Activated CD4-positive, alpha-beta T cell treated with anti-CD3 and anti-CD28 coated beads, Interleukin-2, amount 50 U/mL, for 24 hours (primary cell): Measurements from ENCODE around the gene VWA5B1.
"Not testable (repeated sequence)": the region's sequence is repeated elsewhere in the genome, so short reads cannot be mapped to it uniquely, and the experiment has no call there.

Source experiments
- DNase-seq, 2 donors: peaks; one replicate each; pipeline ENCODE4 v3.0.0-alpha.2; 2020; ENCODE audit warnings: low read depth in 1 of 2, low spot score in 1 of 2

VWA5B1 gene

GRCh38 chr1:20290624-20291597 lies at the start of gene VWA5B1:
VWA5B1 (plus strand) TSS chr1:20290875; CDS start chr1:20310602, 19,727 bp downstream.
- DNase-seq = no peak

- DNase-seq = no peak
Measured at GRCh38 chr1:20242890-20243479, 47.7 kb upstream of the VWA5B1 start.

- peak in 1 of 2 donors; percentile 21 for DNase-seq
Measured at GRCh38 chr1:20248971-20249612, 41.6 kb upstream of the VWA5B1 start.

GRCh38 chr1:20250340-20250989 lies 40.2 kb upstream of the VWA5B1 start:
- no peak for DNase-seq

GRCh38 chr1:20252587-20252986 lies 38.1 kb upstream of the VWA5B1 start:
- no peak for DNase-seq

- DNase-seq = no peak
Measured at GRCh38 chr1:20255666-20256065, 35.0 kb upstream of the VWA5B1 start.

- no peak for DNase-seq
Measured at GRCh38 chr1:20259646-20260045, 31.0 kb upstream of the VWA5B1 start.

- DNase-seq = no peak
Measured at GRCh38 chr1:20261095-20261494, 29.6 kb upstream of the VWA5B1 start.

GRCh38 chr1:20262810-20263534 lies 27.7 kb upstream of the VWA5B1 start:
- DNase-seq = no peak

- no peak for DNase-seq
Measured at GRCh38 chr1:20265250-20265649, 25.4 kb upstream of the VWA5B1 start.

- no peak for DNase-seq
Measured at GRCh38 chr1:20266141-20266540, 24.5 kb upstream of the VWA5B1 start.

- DNase-seq = no peak
Measured at GRCh38 chr1:20266642-20267041, 24.0 kb upstream of the VWA5B1 start.

GRCh38 chr1:20271498-20272400 lies 18.9 kb upstream of the VWA5B1 start:
- no peak for DNase-seq

- not testable (repeated sequence) for DNase-seq
Measured at GRCh38 chr1:20273716-20274115, 17.0 kb upstream of the VWA5B1 start.

GRCh38 chr1:20275319-20275925 lies 15.3 kb upstream of the VWA5B1 start:
- DNase-seq = no peak

- DNase-seq = no peak
Measured at GRCh38 chr1:20276485-20277159, 14.1 kb upstream of the VWA5B1 start.

- no peak for DNase-seq
Measured at GRCh38 chr1:20278692-20279130, 12.0 kb upstream of the VWA5B1 start.

- no peak for DNase-seq
Measured at GRCh38 chr1:20279509-20279908, 11.2 kb upstream of the VWA5B1 start.

GRCh38 chr1:20280341-20280740 lies 10.3 kb upstream of the VWA5B1 start:
- DNase-seq = no peak
